Activated CD4-positive, alpha-beta T cell treated with anti-CD3 and anti-CD28 coated beads, Interleukin-2, amount 10 ng/mL, durations not matched to agents 7 days and 5 days (primary cell): ENCODE measurements around the gene PLEKHA7. TPM values are rescaled to one million over a fixed set of nuclear protein-coding genes. Genes with fewer than 3 reads are reported as not detected.

ENCODE experiments used
- CTCF ChIA-PET: fragments of 350-600 bp; sonication (Branson Sonifier 250); formaldehyde crosslinking; loops from one replicate; lab custom pipeline; 2021; ENCODE audit warnings: antibody characterized with exemption; lab: Charles Lee
- POLR2A ChIA-PET: fragments of 350-600 bp; sonication (Branson Sonifier 250); formaldehyde crosslinking; loops from one replicate; lab custom pipeline; 2021; ENCODE audit warnings: antibody characterized with exemption; lab: Charles Lee
- DNase-seq: peaks from one replicate; pipeline ENCODE4 v3.0.0-alpha.2; 2020
- H3K27ac Mint-ChIP-seq: one replicate; pipeline ENCODE4 v1.8.0; 2021; ENCODE audit warnings: mild to moderate bottlenecking, moderate library complexity, mixed read lengths
- H3K27me3 Mint-ChIP-seq: one replicate; pipeline ENCODE4 v1.8.0; 2021; ENCODE audit warnings: mixed read lengths
- H3K36me3 Mint-ChIP-seq: one replicate; pipeline ENCODE4 v1.8.0; 2021; ENCODE audit warnings: low read depth, mixed read lengths
- H3K4me1 Mint-ChIP-seq: one replicate; pipeline ENCODE4 v1.8.0; 2021; ENCODE audit warnings: mixed read lengths
- H3K4me3 Mint-ChIP-seq: one replicate; pipeline ENCODE4 v1.8.0; 2021; ENCODE audit warnings: mild to moderate bottlenecking, moderate library complexity, mixed read lengths
- H3K9me3 Mint-ChIP-seq: one replicate; pipeline ENCODE4 v1.8.0; 2021; ENCODE audit warnings: mixed read lengths
- total RNA-seq, 2 experiments: library from RNA; stranded (reverse); gene quantifications; one replicate each; pipeline ENCODE4 v1.2.3, GENCODE V29; 2021

The PLEKHA7 gene
- total RNA-seq, 2 experiments from 2014 or later, result 3.4 to 3.5 TPM

DNA sequence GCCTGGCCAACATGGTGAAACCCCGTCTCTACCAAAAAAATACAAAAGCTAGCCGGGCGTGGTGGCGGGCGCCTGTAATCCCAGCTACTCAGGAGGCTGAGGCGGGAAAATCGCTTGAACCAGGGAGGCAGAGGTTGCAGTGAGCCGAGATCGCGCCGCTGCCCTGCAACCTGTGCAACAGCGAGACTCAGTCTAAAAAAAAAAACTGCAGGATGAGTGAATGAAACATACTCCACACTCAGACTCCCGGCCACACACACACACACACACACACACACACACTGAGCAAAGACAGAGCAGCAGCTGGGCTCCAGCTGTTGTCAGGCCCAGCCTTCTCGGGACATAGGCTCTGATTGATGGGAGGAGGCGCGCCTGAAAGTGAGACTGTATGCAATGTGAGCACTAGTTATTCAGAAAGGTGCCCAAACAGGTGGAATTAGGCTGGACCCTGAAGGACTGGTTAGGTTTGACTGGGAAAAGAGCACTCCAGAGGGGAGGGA, 1.5 kb upstream of the PLEKHA7 start:
- Mint-ChIP-seq H3K9me3 (no peaks in the 10 kb centered on the region), H3K27ac (no peak overlapping the region), H3K36me3 (no peaks in the 10 kb centered on the region)

DNA sequence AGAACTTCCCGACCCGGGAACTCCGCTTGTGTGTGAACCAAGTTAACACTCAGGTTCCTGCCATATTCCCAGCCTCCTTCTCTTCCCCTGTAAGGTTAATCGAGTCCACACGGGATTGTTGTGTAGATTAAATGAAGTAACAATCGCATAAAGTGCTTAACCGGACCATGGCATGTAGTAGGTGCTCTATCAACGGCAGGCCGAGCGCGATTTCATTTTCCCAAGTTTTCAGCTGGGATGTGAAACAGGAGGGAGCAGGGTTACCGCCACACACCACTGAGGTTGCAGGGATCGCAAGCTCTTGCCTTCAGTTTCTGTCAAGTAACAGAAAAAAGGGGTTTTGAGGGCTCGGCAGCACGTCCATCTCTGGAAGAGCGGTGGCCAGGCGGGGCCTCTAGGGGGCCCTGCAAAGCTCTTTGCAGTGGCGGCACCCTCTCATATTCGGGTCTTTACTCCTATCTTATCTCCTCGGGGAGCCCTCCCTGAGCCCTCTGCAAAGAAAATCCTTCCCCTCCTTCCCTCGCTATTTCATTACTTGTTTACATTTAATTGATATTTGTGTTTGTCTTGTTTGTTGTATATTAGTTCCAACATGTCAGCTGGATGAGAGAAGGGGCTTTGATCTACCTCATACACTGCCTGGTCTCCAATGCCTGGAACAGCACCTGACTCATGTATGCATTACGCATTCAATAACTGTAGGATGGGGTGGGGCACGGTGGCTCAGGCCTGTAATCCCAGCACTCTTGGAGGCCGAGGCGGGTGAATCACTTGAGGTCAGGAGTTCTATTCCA, 816 bp upstream of the PLEKHA7 start:
- H3K36me3 Mint-ChIP-seq, result no peaks in the 10 kb centered on the region
- peaks cover 31% of the 10 kb centered on the region for H3K27me3 Mint-ChIP-seq
- POLR2A ChIA-PET, result no interaction called here
- H3K4me3 Mint-ChIP-seq, result peak overlapping the region; percentile 76
- H3K4me1 Mint-ChIP-seq, result peaks cover 5% of the 10 kb centered on the region
- CTCF ChIA-PET, result interaction anchor here (0.6 to 1.1 kb wide), 2 partner anchors 17 to 50 kb away, joined by 3 to 4 read pairs; no protein-coding TSS in a partner anchor
- peak overlapping the region; percentile 32 for H3K27ac Mint-ChIP-seq
- peak; percentile 12 for DNase-seq
- no peaks in the 10 kb centered on the region for H3K9me3 Mint-ChIP-seq

More for the DNA sequence above, 1.5 kb upstream of the PLEKHA7 start:
- Mint-ChIP-seq H3K4me1 (peaks cover 5% of the 10 kb centered on the region), H3K4me3 (no peak overlapping the region), H3K27me3 (peaks cover 31% of the 10 kb centered on the region)
- DNase-seq, result no peak
- CTCF ChIA-PET, result interaction anchor here (1.1 kb wide), 1 partner anchor 17 kb away, joined by 3 read pairs; no protein-coding TSS in a partner anchor
- POLR2A ChIA-PET, result no interaction called here

DNA sequence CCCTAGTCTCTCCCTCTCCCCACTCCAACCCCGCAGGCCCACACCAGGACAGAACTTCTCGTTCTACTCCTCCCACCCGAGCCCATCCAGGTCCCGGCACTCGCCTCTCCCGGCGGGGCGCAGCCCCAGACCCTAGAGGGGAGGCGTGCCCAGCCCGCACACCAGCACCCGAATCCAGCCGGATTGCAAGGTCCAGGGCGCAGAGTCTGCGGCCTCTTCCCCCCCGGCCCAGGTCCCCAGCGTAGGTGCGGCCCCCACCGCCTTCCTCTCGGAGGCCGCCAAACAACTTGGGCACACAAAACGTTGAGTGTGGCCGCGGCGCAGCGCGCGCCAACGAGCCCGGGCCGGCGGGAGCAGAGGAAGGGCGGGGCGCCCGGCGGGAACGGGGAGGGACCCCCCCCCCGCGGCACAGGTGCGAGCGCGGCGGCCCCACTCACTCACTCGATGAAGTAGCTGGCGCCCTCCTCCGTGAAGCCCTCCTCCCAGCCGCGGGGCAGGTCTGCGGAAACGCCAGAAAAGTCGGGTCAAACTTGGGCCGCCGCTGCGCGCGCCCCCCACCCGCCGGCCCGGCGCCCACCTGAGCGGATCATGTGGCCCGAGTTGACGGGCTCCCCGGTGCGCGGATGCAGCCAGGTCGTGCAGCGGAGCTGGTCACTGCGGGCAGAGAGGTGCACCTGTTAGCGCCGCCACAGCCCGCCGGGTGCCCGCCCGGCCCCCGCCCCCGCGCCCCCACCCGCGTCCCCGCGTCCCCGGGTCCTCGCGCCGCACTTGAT, 480 bp downstream of the PLEKHA7 start:
- ChIA-PET CTCF (no interaction called here), POLR2A (no interaction called here)
- Mint-ChIP-seq H3K4me1 (peaks cover 5% of the 10 kb centered on the region), H3K36me3 (no peaks in the 10 kb centered on the region), H3K27ac (no peak overlapping the region), H3K4me3 (no peak overlapping the region), H3K27me3 (peaks cover 31% of the 10 kb centered on the region), H3K9me3 (no peaks in the 10 kb centered on the region)
- peak; percentile 30 for DNase-seq

DNA sequence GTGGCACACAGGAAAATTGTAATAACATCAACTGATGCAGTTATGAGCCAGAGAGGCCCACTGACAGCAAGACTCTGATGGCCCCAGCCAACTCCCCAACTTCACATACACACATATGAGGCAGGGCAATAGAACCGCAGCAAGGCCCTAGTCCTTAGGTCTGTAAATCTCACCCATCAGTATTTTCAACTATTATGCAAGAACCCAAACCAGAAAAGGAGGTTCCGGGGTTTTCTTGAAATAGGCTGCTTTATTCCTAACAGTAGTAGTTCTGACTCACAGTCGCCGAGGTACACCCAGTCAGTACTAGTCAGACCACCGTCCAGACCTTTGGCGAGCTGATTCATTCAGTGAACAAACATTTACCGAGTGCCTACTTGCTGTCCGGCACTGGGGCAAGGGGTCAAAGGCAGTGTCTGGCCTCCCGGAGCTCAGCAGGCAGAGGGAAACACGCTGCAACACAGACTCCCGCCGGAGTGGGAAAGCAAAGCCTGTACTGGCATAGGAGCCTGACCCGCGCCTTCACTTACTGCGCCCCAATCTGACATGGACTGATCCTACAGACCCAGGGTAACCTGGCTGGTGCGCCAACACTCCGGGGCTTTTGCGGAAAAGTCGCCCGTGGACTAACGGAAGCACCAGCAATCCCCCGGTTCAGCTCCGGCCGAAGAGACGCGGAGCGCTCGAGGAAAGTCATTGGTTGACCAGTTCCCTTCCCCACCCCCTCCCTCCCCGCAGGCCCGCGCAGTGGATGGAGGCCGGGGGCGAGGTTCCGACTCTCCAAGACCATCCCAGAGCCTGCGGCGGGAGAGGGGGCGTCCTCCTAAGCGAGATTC, 1.3 kb downstream of the PLEKHA7 start:
- ChIA-PET POLR2A (no interaction called here), CTCF (no interaction called here)
- Mint-ChIP-seq H3K9me3 (no peaks in the 10 kb centered on the region), H3K36me3 (no peaks in the 10 kb centered on the region), H3K4me1 (peaks cover 5% of the 10 kb centered on the region), H3K4me3 (no peak overlapping the region), H3K27me3 (peaks cover 27% of the 10 kb centered on the region), H3K27ac (no peak overlapping the region)
- DNase-seq, result no peak

DNA sequence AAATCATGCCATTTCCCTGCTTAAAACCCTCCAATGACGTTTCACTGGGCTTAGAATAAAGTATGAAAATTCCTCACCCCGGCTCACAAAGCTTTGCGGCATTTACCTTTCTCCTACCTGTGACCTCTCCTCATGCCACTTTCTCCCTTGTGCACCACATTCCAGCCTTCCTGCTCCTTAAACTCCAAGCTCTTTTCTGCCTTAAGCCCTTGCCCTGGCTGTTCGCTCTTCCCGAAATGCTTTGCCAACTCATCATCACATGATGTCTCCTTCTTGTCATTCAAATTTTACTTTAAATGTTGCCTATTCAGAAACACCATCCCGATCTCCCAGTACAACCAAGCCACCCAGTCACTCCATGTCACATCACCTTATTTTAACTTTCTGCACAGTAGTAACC, 2.0 kb downstream of the PLEKHA7 start:
- no peak overlapping the region for H3K27ac Mint-ChIP-seq
- CTCF ChIA-PET, result no interaction called here
- H3K4me3 Mint-ChIP-seq, result no peak overlapping the region
- H3K27me3 Mint-ChIP-seq, result peaks cover 27% of the 10 kb centered on the region
- POLR2A ChIA-PET, result no interaction called here
- H3K4me1 Mint-ChIP-seq, result peaks cover 5% of the 10 kb centered on the region
- H3K9me3 Mint-ChIP-seq, result no peaks in the 10 kb centered on the region
- DNase-seq, result no peak
- no peaks in the 10 kb centered on the region for H3K36me3 Mint-ChIP-seq

DNA sequence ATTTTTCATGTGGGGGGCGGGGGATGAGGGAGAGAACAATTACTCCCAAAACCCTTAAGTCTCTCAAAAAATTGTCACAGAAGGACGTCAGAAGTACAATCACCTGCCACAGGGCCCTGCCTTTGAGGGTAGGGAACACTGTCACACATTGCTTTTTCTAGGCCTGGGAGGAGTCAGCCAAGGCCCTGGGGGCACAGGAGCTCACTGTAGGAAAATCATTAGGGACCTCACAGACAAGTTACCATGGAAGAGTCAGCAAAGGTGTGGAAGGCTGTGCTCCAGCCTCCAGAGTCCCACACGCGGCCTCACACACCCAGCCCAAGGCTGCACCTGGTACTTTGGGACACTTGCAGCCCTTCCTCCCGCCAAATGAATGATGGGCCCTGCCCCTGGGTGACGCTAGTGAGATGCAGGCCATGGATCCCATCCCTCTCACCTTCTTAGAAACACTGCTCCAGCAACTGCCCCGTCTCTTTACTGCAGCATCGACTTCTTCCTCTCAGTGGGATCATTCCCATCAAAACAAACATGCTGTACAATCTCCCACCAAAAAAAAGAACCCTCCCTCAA, 3.3 kb downstream of the PLEKHA7 start:
- H3K27ac Mint-ChIP-seq, result no peak overlapping the region
- H3K4me3 Mint-ChIP-seq, result no peak overlapping the region
- no peaks in the 10 kb centered on the region for H3K36me3 Mint-ChIP-seq
- H3K4me1 Mint-ChIP-seq, result peaks cover 5% of the 10 kb centered on the region
- ChIA-PET POLR2A (no interaction called here), CTCF (interaction anchor here (0.8 kb wide), 2 partner anchors 12 to 16 kb away, joined by 3 read pairs; no protein-coding TSS in a partner anchor)
- peaks cover 15% of the 10 kb centered on the region for H3K27me3 Mint-ChIP-seq
- no peak for DNase-seq
- H3K9me3 Mint-ChIP-seq, result no peaks in the 10 kb centered on the region

DNA sequence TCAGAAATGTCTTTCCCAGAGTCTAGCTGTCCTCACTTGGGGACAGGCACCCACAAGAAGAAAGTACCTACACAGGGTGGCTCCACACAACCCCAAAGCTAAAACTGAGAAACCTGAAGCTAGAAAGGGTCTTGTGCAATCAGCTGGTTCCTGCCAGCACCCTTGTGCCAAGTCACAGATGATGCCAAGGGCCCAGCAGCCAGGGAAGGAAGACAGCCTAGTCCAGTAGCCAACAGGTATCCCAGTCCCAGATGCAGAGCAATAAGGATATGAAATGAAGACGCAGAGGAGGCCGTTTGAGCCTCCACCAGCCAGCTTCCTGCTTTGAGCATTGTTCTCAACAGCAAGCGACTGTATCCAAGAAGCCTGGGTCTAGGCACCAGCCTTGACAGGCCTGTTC, 6.1 kb downstream of the PLEKHA7 start:
- H3K4me3 Mint-ChIP-seq, result no peak overlapping the region
- CTCF ChIA-PET, result interaction anchor here (0.5 to 1.7 kb wide), 3 partner anchors 9 to 60 kb away, joined by 3 to 5 read pairs (median 3); no protein-coding TSS in a partner anchor
- POLR2A ChIA-PET, result no interaction called here
- no peaks in the 10 kb centered on the region for H3K9me3 Mint-ChIP-seq
- no peaks in the 10 kb centered on the region for H3K36me3 Mint-ChIP-seq
- no peak overlapping the region for H3K27ac Mint-ChIP-seq
- no peaks in the 10 kb centered on the region for H3K27me3 Mint-ChIP-seq
- no peak for DNase-seq
- H3K4me1 Mint-ChIP-seq, result no peaks in the 10 kb centered on the region

DNA sequence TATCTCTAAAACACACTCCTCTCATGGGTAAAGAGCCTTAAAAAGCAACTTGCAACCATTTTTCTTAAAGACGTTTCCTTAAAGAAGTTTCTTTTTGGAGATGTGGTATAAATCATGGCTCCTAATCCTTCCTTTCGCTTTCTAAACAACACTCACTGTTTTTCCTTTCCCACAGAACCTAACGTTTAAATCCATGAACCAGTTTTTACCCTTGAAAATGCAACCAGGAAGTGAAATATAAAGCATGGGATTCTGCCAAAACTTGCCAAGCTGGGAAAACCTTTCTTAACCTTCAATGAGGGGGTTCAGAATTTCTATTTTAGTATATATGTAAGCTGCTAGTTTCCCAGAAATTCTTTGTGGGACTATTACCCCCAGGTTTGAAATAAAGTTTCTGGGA, 8.6 kb downstream of the PLEKHA7 start:
- Mint-ChIP-seq H3K27ac (no peak overlapping the region), H3K9me3 (no peaks in the 10 kb centered on the region), H3K27me3 (no peaks in the 10 kb centered on the region), H3K4me1 (no peaks in the 10 kb centered on the region), H3K36me3 (no peaks in the 10 kb centered on the region), H3K4me3 (no peak overlapping the region)
- POLR2A ChIA-PET, result no interaction called here
- CTCF ChIA-PET, result no interaction called here
- DNase-seq, result no peak

DNA sequence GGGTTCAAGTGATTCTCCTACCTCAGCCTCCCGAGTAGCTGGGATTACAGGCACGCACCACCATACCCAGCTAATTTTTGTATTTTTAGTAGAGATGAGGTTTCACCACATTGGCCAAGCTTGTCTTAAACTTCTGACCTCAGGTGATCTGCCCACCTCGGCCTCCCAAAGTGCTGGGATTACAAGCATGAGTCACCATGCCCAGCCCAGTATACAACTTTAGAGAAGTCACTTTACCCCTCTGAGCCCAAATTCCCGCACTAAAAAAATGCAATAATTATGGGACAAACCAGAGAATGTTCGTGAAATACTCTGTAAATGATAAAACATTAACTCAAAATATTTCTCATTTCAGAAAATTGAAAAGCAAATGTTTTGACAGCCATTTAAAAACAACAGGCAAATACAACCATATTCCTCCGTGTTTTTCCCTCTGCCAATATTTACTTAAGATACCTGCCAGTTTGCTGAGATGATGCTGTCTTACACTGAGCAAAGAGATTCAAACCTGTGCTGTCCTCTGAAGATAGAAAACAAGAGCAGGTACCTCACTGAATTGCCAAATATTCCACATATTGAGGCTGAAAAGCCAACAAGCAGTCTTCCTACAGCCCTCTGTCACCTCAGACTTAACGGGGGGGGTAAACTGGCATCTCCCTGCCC, 9.6 kb downstream of the PLEKHA7 start:
- ChIA-PET CTCF (no interaction called here), POLR2A (no interaction called here)

DNA sequence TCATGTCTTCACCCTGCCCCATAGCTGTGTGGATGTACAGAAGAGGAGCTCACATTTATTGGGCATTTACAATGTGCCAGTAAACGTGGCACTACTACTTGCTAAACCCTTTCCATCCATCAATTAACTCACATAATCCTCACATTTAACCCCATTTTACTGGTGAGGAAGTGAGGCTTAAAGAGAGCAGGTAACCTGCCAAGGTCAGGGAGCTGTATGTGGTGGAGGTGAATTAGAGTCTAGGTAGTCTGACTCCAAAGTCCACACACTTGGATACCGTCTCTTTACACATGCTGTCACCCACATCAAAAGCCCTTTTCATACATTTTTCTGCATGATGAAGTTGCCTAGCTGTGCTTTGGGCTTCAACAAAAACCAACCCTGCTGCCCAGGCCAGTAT, 10.8 kb downstream of the PLEKHA7 start:
- ChIA-PET POLR2A (no interaction called here), CTCF (interaction anchor here (1.1 kb wide), 1 partner anchor 14 kb away, joined by 3 read pairs; no protein-coding TSS in a partner anchor)
- no peaks in the 10 kb centered on the region for H3K9me3 Mint-ChIP-seq
- no peak overlapping the region for H3K27ac Mint-ChIP-seq
- H3K36me3 Mint-ChIP-seq, result no peaks in the 10 kb centered on the region
- H3K4me1 Mint-ChIP-seq, result no peaks in the 10 kb centered on the region
- DNase-seq, result no peak
- H3K4me3 Mint-ChIP-seq, result no peak overlapping the region
- peaks cover 1% of the 10 kb centered on the region for H3K27me3 Mint-ChIP-seq

More for the DNA sequence above, 9.6 kb downstream of the PLEKHA7 start:
- no peak for DNase-seq
- Mint-ChIP-seq H3K36me3 (no peaks in the 10 kb centered on the region), H3K27ac (no peak overlapping the region), H3K4me1 (no peaks in the 10 kb centered on the region), H3K9me3 (no peaks in the 10 kb centered on the region), H3K4me3 (no peak overlapping the region), H3K27me3 (no peaks in the 10 kb centered on the region)

DNA sequence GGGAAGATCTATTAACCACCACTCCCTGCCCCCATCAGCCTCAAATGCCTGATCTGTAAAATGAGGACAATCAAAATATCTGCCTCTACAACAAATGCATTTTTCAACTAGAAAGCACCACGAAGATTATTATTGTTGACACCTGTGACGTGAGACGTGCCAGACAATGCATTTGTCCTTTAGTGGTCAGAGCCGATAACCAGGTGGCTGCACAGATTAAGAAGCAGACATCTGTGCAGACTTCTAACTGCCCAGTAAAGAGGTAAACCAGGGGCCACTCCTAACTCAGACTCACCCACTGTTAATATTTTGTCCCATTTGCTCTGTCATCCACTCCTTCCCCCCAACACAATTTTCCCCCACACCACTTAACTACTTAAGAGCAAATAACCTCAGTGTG, 11.7 kb downstream of the PLEKHA7 start:
- Mint-ChIP-seq H3K27ac (no peak overlapping the region), H3K36me3 (no peaks in the 10 kb centered on the region), H3K4me3 (no peak overlapping the region), H3K27me3 (peaks cover 1% of the 10 kb centered on the region), H3K9me3 (no peaks in the 10 kb centered on the region), H3K4me1 (no peaks in the 10 kb centered on the region)
- ChIA-PET POLR2A (no interaction called here), CTCF (no interaction called here)
- no peak for DNase-seq

DNA sequence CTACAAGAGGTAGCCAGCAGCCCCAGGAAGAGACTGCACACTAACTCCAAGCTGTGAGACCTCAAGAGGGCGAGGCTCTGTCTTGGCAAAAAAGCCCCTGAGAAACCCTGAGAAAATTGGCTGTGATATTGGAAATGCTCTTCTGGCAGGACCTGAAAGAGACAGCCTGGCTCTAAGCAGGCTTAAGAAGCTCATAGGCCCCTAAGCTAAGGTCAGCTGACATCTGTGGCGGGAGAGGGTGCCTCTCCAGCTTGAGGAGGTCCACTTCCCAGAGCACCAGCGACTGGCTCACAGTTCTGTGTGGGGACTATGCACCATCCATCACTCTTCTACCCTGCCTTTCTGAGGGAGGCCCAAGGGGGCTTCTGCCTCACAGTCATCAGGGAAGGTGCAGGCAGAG, 12.4 kb downstream of the PLEKHA7 start:
- CTCF ChIA-PET, result interaction anchor here (0.9 to 1.9 kb wide), 2 partner anchors 12 to 18 kb away, joined by 3 to 8 read pairs; no protein-coding TSS in a partner anchor
- no peaks in the 10 kb centered on the region for H3K36me3 Mint-ChIP-seq
- no peak overlapping the region for H3K4me3 Mint-ChIP-seq
- no peak overlapping the region for H3K27ac Mint-ChIP-seq
- no peaks in the 10 kb centered on the region for H3K4me1 Mint-ChIP-seq
- no peak for DNase-seq
- POLR2A ChIA-PET, result no interaction called here
- H3K9me3 Mint-ChIP-seq, result no peaks in the 10 kb centered on the region
- H3K27me3 Mint-ChIP-seq, result peaks cover 1% of the 10 kb centered on the region
